HepG2 (cell line): ENCODE data around the gene CHD9NB. TPM values are rescaled to one million over a fixed set of nuclear protein-coding genes. Genes with fewer than 3 reads are reported as not detected.
A peak's percentile ranks its signal among the peaks of the same experiment; 100 is the strongest.

Source experiments
- ATRX ChIP-seq: sonication (generic); formaldehyde crosslinking; IDR thresholded peaks from 2 replicates; pipeline ENCODE4 v1.4.0; 2020; ENCODE audit warnings: missing genetic modification reagents, borderline replicate concordance
- GATA4 ChIP-seq: sonication (generic); IDR thresholded peaks from 2 replicates; pipeline ENCODE4 v1.6.1; 2016; ENCODE audit warnings: antibody characterized with exemption, low read depth, borderline replicate concordance
- GRHL1 ChIP-seq: sonication (generic); formaldehyde crosslinking; conservative IDR thresholded peaks from 2 replicates; pipeline ENCODE4 v1.8.0; 2022; ENCODE audit warnings: missing genetic modification reagents
- HCFC1 ChIP-seq: fragments of 150-350 bp; IDR thresholded peaks from 2 replicates; pipeline ENCODE4 v1.6.1; 2014; ENCODE audit warnings: low read depth, low read length
- HNF1A ChIP-seq, 2 experiments: sonication (generic) in 1 of 2; formaldehyde crosslinking in 1 of 2; IDR thresholded peaks; 2 replicates each; pipeline versions ENCODE4 v1.4.0 to v1.6.1; 2016 to 2020; ENCODE audit warnings: borderline replicate concordance in 1 of 2, low read depth in 1 of 2, mild to moderate bottlenecking in 1 of 2, missing genetic modification reagents in 1 of 2
- HNF4A ChIP-seq: sonication (generic); formaldehyde crosslinking; IDR thresholded peaks from 2 replicates; pipeline ENCODE4 v1.4.0; 2020; ENCODE audit warnings: missing genetic modification reagents
- IRF2 ChIP-seq: IDR thresholded peaks from 2 replicates; pipeline ENCODE4 v1.6.1; 2018; ENCODE audit warnings: missing genetic modification reagents, missing compliant biosample characterization
- SAFB2 ChIP-seq: sonication (generic); formaldehyde crosslinking; IDR thresholded peaks from 2 replicates; pipeline ENCODE4 v1.5.1; 2020; ENCODE audit warnings: missing genetic modification reagents, low read depth, mild to moderate bottlenecking, borderline replicate concordance
- SNAI1 ChIP-seq: sonication (generic); formaldehyde crosslinking; IDR thresholded peaks from 2 replicates; pipeline ENCODE4 v1.5.0; 2020; ENCODE audit warnings: mild to moderate bottlenecking, missing genetic modification reagents, borderline replicate concordance
- TARDBP ChIP-seq: sonication (generic); formaldehyde crosslinking; IDR thresholded peaks from 2 replicates; pipeline ENCODE4 v1.8.0; 2022; ENCODE audit warnings: mild to moderate bottlenecking, missing genetic modification reagents
- TBX3 ChIP-seq: fragments of 450-650 bp; IDR thresholded peaks from 2 replicates; pipeline ENCODE4 v1.6.1; 2017; ENCODE audit warnings: antibody characterized with exemption, mild to moderate bottlenecking, inconsistent platforms, borderline replicate concordance
- TCF12 ChIP-seq, 2 experiments: fragments of 450-650 bp in 1 of 2; sonication (generic) in 1 of 2; formaldehyde crosslinking in 1 of 2; IDR thresholded peaks; 2 replicates each; pipeline versions ENCODE4 v1.6.1 to v1.8.0; 2017 to 2022; ENCODE audit warnings: antibody characterized with exemption in 1 of 2, mild to moderate bottlenecking in 1 of 2, missing genetic modification reagents in 1 of 2, moderate library complexity in 1 of 2
- TEF ChIP-seq: sonication (generic); formaldehyde crosslinking; IDR thresholded peaks from 2 replicates; pipeline ENCODE4 v1.5.0; 2020; ENCODE audit warnings: missing genetic modification reagents
- ZBTB43 ChIP-seq: sonication (generic); formaldehyde crosslinking; conservative IDR thresholded peaks from 2 replicates; pipeline ENCODE4 v1.4.0; 2020; ENCODE audit warnings: missing genetic modification reagents
- ZKSCAN5 ChIP-seq: sonication (generic); formaldehyde crosslinking; IDR thresholded peaks from 2 replicates; pipeline ENCODE4 v1.5.1; 2020; ENCODE audit warnings: mild to moderate bottlenecking, missing genetic modification reagents
- ZMYM2 ChIP-seq: sonication (generic); formaldehyde crosslinking; IDR thresholded peaks from 2 replicates; pipeline ENCODE4 v1.8.0; 2022; ENCODE audit warnings: mild to moderate bottlenecking, missing genetic modification reagents
- ZNF225 ChIP-seq: sonication (generic); formaldehyde crosslinking; IDR thresholded peaks from 2 replicates; pipeline ENCODE4 v1.4.0; 2020; ENCODE audit warnings: mild to moderate bottlenecking, missing genetic modification reagents
- ZNF598 ChIP-seq: sonication (generic); formaldehyde crosslinking; IDR thresholded peaks from 2 replicates; pipeline ENCODE4 v1.5.1; 2020; ENCODE audit warnings: mild to moderate bottlenecking, missing genetic modification reagents, borderline replicate concordance
- ZNF747 ChIP-seq: sonication (generic); formaldehyde crosslinking; IDR thresholded peaks from 2 replicates; pipeline ENCODE4 v1.8.1; 2023; ENCODE audit warnings: missing genetic modification reagents, mild to moderate bottlenecking, borderline replicate concordance
- polyA plus RNA-seq, 8 experiments: library from polyadenylated mRNA; depleted of rRNA in 3 of 8; stranded (reverse) in 7 of 8; unstranded in 1 of 8; fragments of >200 nt; fragmentation: Illumina TruSeq in 4 of 8; extraction: Trizol in 4 of 8; gene quantifications; 2 replicates each; pipeline versions ENCODE4 v1.2.1 to v1.2.3, GENCODE V29; 2011 to 2016; ENCODE audit warnings: low read depth in 4 of 8, missing spikeins in 1 of 8, mixed read lengths in 1 of 8; ENCODE audit not compliant: insufficient read depth in 1 of 8
- total RNA-seq, 5 experiments: library from RNA; depleted of rRNA; stranded (reverse); fragments of >200 nt; fragmentation: Illumina TruSeq; extraction: Trizol; gene quantifications; 2 replicates each; pipeline ENCODE4 v1.2.3, GENCODE V29; 2016; ENCODE audit warnings: low read depth in 1 of 5

The CHD9NB gene
- total and polyA plus RNA-seq, 2 of the 13 experiments (the other 11 are each of a cell fraction or from before 2014, with no cell fraction given) = 0.17 to 0.18 TPM

- no peak for TF ChIP-seq SNAI1 (CRISPR knock-in tag)
- no peak for TF ChIP-seq ZNF225 (CRISPR knock-in tag)
- peak; percentile 46; the same call in 1 of the 2 replicates for TF ChIP-seq ZMYM2 (CRISPR knock-in tag)
- TF ChIP-seq HNF1A (IDR thresholded peaks at IDR 0.05; ENCODE audit: low read depth) = no peak
- 0 out of 2 replicates have a peak, but pooled peaks have one; percentile 4 for TF ChIP-seq HNF1A (CRISPR knock-in tag; IDR thresholded peaks at IDR 0.05; ENCODE audit: borderline replicate concordance)
- TF ChIP-seq TARDBP (CRISPR knock-in tag) = no peak
- TF ChIP-seq HNF4A (CRISPR knock-in tag) = no peak
- no peak for TF ChIP-seq GATA4
- TF ChIP-seq TCF12 (IDR thresholded peaks at IDR 0.05) = no peak
- TF ChIP-seq TCF12 (CRISPR knock-in tag; IDR thresholded peaks at IDR 0.05) = no peak
- no peak for TF ChIP-seq HCFC1
- no peak for TF ChIP-seq ZNF747 (CRISPR knock-in tag)
- TF ChIP-seq ZNF598 (CRISPR knock-in tag) = 0 out of 2 replicates have a peak, but pooled peaks have one; percentile 3
- TF ChIP-seq ZBTB43 (CRISPR knock-in tag) = no peak
- no peak for TF ChIP-seq ATRX (CRISPR knock-in tag)
- no peak for TF ChIP-seq TBX3
- no peak for TF ChIP-seq GRHL1
- 0 out of 2 replicates have a peak, but pooled peaks have one; percentile 54 for TF ChIP-seq ZKSCAN5
- no peak for TF ChIP-seq SAFB2 (CRISPR knock-in tag)
- TF ChIP-seq IRF2 (CRISPR knock-in tag) = no peak
- no peak for TF ChIP-seq TEF (CRISPR knock-in tag)
Measured at GRCh38 chr16:53098526-53099317, 46.0 kb upstream of the CHD9NB start (continued).
